PC-3 (cell line): ENCODE data around the gene SHCBP1L.

Experiments used
- EZH2 ChIP-seq: fragments of 300-600 bp; sonication (generic); IDR thresholded peaks from one replicate; pipeline ENCODE4 v1.6.1; 2017; ENCODE audit warnings: antibody characterized with exemption, mild to moderate bottlenecking, low read length; ENCODE audit not compliant: unreplicated experiment
- EZH2phosphoT487 ChIP-seq: fragments of 300-600 bp; sonication (generic); IDR thresholded peaks from 2 replicates; pipeline ENCODE4 v1.6.1; 2018; ENCODE audit warnings: mild to moderate bottlenecking, antibody characterized with exemption, low read length, borderline replicate concordance
- TF ChIP-seq, protein P1 (sequence below): fragments of 300-600 bp; sonication (generic); conservative IDR thresholded peaks from 2 replicates; pipeline ENCODE4 v1.5.1; 2017; ENCODE audit warnings: antibody characterized with exemption, low read depth, mild to moderate bottlenecking, low read length

GRCh38 chr1:182993746-182994145, 40.8 kb upstream of the SHCBP1L start:
- TF ChIP-seq, protein P1, sequence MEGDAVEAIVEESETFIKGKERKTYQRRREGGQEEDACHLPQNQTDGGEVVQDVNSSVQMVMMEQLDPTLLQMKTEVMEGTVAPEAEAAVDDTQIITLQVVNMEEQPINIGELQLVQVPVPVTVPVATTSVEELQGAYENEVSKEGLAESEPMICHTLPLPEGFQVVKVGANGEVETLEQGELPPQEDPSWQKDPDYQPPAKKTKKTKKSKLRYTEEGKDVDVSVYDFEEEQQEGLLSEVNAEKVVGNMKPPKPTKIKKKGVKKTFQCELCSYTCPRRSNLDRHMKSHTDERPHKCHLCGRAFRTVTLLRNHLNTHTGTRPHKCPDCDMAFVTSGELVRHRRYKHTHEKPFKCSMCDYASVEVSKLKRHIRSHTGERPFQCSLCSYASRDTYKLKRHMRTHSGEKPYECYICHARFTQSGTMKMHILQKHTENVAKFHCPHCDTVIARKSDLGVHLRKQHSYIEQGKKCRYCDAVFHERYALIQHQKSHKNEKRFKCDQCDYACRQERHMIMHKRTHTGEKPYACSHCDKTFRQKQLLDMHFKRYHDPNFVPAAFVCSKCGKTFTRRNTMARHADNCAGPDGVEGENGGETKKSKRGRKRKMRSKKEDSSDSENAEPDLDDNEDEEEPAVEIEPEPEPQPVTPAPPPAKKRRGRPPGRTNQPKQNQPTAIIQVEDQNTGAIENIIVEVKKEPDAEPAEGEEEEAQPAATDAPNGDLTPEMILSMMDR, result no peak
- TF ChIP-seq EZH2phosphoT487, result no peak
- TF ChIP-seq EZH2, result no peak
